BLaER1 (cell line): ENCODE results near the gene AKAP14.
A peak's percentile ranks its signal among the peaks of the same experiment; 100 is the strongest.

Experiments used
- H3K27ac ChIP-seq: shearing (Covaris generic); formaldehyde crosslinking; 2 replicates; pipeline ENCODE4 v1.8.1; 2022
- H3K27me3 ChIP-seq: shearing (Covaris generic); formaldehyde crosslinking; 2 replicates; pipeline ENCODE4 v1.8.1; 2022
- H3K36me3 ChIP-seq: shearing (Covaris generic); formaldehyde crosslinking; 2 replicates; pipeline ENCODE4 v1.8.1; 2022
- H3K4me1 ChIP-seq: shearing (Covaris generic); formaldehyde crosslinking; 2 replicates; pipeline ENCODE4 v1.8.1; 2022
- H3K4me2 ChIP-seq: shearing (Covaris generic); formaldehyde crosslinking; 2 replicates; pipeline ENCODE4 v1.8.1; 2022
- H3K4me3 ChIP-seq: shearing (Covaris generic); formaldehyde crosslinking; 2 replicates; pipeline ENCODE4 v1.8.1; 2022
- H3K9ac ChIP-seq: shearing (Covaris generic); formaldehyde crosslinking; 2 replicates; pipeline ENCODE4 v1.8.1; 2022
- H3K9me3 ChIP-seq: shearing (Covaris generic); formaldehyde crosslinking; 2 replicates; pipeline ENCODE4 v1.8.1; 2022
- H4K20me1 ChIP-seq: shearing (Covaris generic); formaldehyde crosslinking; 2 replicates; pipeline ENCODE4 v1.8.1; 2022
- Cebpa-rat ChIP-seq: shearing (Covaris generic); IDR thresholded peaks from 2 replicates; pipeline ENCODE4 v1.8.1; 2022

AKAP14 gene

GRCh38 chrX:119895843-119896326 lies at the start of gene AKAP14:
Gene AKAP14, plus strand, starts transcription at chrX:119895893. Its CDS starts 7,331 bp downstream, at chrX:119903224.
- Histone ChIP-seq H3K4me3 (no peak within 1 kb of the TSS), H3K9me3 (no peaks in the 10 kb centered on the region), H4K20me1 (no peaks in the 10 kb centered on the region), H3K4me2 (no peak within 1 kb of the TSS), H3K9ac (no peak within 1 kb of the TSS), H3K36me3 (no peaks in the 10 kb centered on the region), H3K27ac (no peak within 1 kb of the TSS), H3K27me3 (no peaks in the 10 kb centered on the region), H3K4me1 (no peaks in the 10 kb centered on the region)
- no peak for TF ChIP-seq Cebpa-rat

DNA sequence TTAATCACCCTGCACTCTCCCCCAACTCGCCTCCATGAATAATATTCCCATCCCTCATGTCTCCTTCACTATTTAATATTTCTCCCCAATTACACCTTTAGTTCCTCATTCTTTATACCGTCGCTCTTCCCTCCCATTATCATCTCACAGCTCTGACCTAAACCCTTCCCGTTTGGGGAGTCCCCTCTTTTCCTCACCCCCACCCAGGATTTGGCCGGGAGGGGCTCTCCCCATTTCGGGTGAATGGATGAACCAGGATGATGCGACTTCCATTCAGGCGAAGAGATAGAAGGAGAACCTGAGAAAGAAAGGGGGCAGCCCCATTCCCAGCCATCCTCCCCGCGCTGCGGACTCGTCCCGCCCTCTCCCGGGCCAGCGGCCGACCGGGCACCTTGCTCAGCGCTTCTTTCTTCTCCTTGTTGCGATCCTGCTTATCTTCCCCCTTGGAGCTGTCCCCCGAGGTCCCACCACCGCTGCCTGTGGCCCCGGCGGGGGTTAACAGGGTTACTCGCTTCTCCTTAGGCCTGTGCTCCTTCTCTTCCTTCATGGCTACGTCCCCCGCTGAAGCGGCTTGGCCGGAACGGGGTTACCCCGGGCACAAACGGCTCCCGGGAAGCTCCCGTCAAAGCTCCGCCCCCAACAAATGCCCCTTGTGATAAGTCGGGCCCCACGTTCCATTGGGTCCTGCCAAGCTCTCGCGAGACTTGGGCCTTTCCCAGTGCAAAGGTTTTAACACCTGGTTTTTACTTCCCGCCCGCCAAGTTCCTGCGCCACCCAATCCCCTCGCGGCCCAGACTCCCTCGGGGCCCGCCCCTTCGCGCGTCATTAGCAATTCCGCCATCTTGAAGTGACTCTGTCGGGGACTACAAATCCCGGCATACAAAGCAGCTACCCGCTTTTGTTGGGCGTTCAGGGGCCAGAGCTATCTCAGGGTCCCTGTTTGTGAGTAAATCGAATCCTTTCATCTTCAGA lies 43.0 kb upstream of the AKAP14 start, which contains the start of gene UPF3B:
Gene UPF3B, minus strand, starts transcription at position 582 of the 972 bp plus-strand sequence. Its CDS starts 35 bp downstream, at position 547.
- Histone ChIP-seq H3K4me2 (peak within 1 kb of the TSS; percentile 73), H3K9ac (peak within 1 kb of the TSS; percentile 88), H3K36me3 (peaks cover 22% of the 10 kb centered on the region), H4K20me1 (no peaks in the 10 kb centered on the region), H3K27ac (peak within 1 kb of the TSS; percentile 87), H3K4me3 (peak within 1 kb of the TSS; percentile 80), H3K9me3 (no peaks in the 10 kb centered on the region), H3K27me3 (no peaks in the 10 kb centered on the region), H3K4me1 (peaks cover 15% of the 10 kb centered on the region)
- TF ChIP-seq Cebpa-rat = no peak

DNA sequence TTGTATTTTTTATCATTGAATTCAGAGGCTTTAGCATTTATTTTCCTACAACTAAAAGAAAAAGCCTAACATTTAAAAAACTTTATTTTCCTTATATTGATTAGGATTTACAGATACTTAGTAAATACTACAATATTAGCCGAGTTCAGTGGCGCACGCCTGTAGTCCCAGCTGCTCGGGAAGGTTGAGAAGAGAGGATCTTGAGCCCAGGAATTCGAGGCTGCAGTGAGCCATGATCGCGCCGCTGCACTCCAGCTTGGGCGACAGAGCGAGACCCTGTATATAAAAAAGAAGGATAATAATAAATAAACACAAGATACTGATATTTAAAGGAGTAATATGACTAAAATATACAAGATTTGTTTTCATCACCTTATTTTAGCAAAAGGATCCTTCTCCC lies 42.2 kb upstream of the AKAP14 start:
- H3K9me3 ChIP-seq = no peaks in the 10 kb centered on the region
- peak overlapping the region; percentile 65 for H3K9ac ChIP-seq
- no peak for TF ChIP-seq Cebpa-rat
- H3K4me1 ChIP-seq = peaks cover 15% of the 10 kb centered on the region
- H3K4me2 ChIP-seq = peak overlapping the region; percentile 73
- H3K27ac ChIP-seq = no peak overlapping the region
- H3K4me3 ChIP-seq = peak overlapping the region; percentile 80
- no peaks in the 10 kb centered on the region for H4K20me1 ChIP-seq
- peaks cover 15% of the 10 kb centered on the region; the same call in 1 of the 2 replicates for H3K36me3 ChIP-seq
- H3K27me3 ChIP-seq = no peaks in the 10 kb centered on the region

GRCh38 chrX:119870626-119871131 lies 25.0 kb upstream of the AKAP14 start:
- peak overlapping the region; percentile 78 for H3K4me2 ChIP-seq
- H3K9ac ChIP-seq = peak overlapping the region; percentile 85
- peaks cover 9% of the 10 kb centered on the region for H3K36me3 ChIP-seq
- H4K20me1 ChIP-seq = peaks cover 39% of the 10 kb centered on the region
- H3K27me3 ChIP-seq = no peaks in the 10 kb centered on the region
- no peak for TF ChIP-seq Cebpa-rat
- H3K27ac ChIP-seq = peak overlapping the region; percentile 83
- H3K4me3 ChIP-seq = peak overlapping the region; percentile 73
- peaks cover 21% of the 10 kb centered on the region for H3K4me1 ChIP-seq
- H3K9me3 ChIP-seq = peaks cover 9% of the 10 kb centered on the region; the same call in 1 of the 2 replicates

- Histone ChIP-seq H4K20me1 (peaks cover 45% of the 10 kb centered on the region), H3K36me3 (peaks cover 13% of the 10 kb centered on the region), H3K4me3 (peak overlapping the region; percentile 73), H3K27me3 (no peaks in the 10 kb centered on the region), H3K27ac (peak overlapping the region; percentile 83), H3K9me3 (peaks cover 9% of the 10 kb centered on the region; the same call in 1 of the 2 replicates), H3K4me1 (peaks cover 21% of the 10 kb centered on the region), H3K9ac (peak overlapping the region; percentile 85), H3K4me2 (peak overlapping the region; percentile 78)
- no peak for TF ChIP-seq Cebpa-rat
Measured at GRCh38 chrX:119871245-119871598, 24.5 kb upstream of the AKAP14 start.

GRCh38 chrX:119871599-119872395 lies 23.9 kb upstream of the AKAP14 start, which contains the start of the genes NDUFA1 and RNF113A:
Gene NDUFA1, plus strand, starts transcription at chrX:119871832. Its CDS starts 80 bp downstream, at chrX:119871912.
Gene RNF113A, minus strand, starts transcription at chrX:119871733. Its CDS starts 120 bp downstream, at chrX:119871613.
- peak within 1 kb of the TSS; percentile 83 for H3K27ac ChIP-seq
- no peak for TF ChIP-seq Cebpa-rat

DNA sequence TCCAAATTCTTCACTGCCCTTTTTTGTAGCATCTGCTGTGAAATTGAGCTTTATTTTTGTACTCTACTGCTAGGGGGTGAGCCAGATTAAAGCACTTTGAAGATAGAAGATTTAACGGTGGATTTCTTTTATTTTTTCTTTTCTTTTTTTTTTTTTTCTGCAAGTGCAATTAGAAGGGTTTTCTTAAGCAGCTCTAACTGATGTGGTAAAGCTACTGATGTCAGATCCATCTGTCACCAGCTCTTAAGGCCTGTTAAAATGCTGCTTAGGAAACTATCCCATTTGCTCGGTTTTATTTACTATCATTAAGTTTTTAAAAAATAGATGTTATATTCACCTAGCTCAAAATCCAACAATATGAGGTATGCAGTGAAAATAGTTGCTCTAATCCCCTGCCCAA lies 17.0 kb upstream of the AKAP14 start:
- no peak overlapping the region for H3K27ac ChIP-seq

More at GRCh38 chrX:119871599-119872395, 23.9 kb upstream of the AKAP14 start, which contains the start of the genes NDUFA1 and RNF113A:
- Histone ChIP-seq H3K36me3 (peaks cover 14% of the 10 kb centered on the region), H4K20me1 (peaks cover 45% of the 10 kb centered on the region), H3K4me2 (peak within 1 kb of the TSS; percentile 78), H3K9me3 (peaks cover 9% of the 10 kb centered on the region; the same call in 1 of the 2 replicates), H3K9ac (peak within 1 kb of the TSS; percentile 85), H3K4me1 (peaks cover 21% of the 10 kb centered on the region), H3K4me3 (peak within 1 kb of the TSS; percentile 73), H3K27me3 (no peaks in the 10 kb centered on the region)

GRCh38 chrX:119880076-119880475 lies 15.6 kb upstream of the AKAP14 start:
- Histone ChIP-seq H3K27me3 (no peaks in the 10 kb centered on the region), H3K9me3 (no peaks in the 10 kb centered on the region), H3K27ac (no peak overlapping the region), H3K4me2 (no peak overlapping the region), H3K36me3 (peaks cover 27% of the 10 kb centered on the region), H4K20me1 (peaks cover 11% of the 10 kb centered on the region; the same call in 1 of the 2 replicates), H3K4me3 (no peak overlapping the region), H3K4me1 (peaks cover 13% of the 10 kb centered on the region), H3K9ac (no peak overlapping the region)
- TF ChIP-seq Cebpa-rat = no peak

More for the DNA sequence above, 17.0 kb upstream of the AKAP14 start:
- Histone ChIP-seq H3K4me2 (no peak overlapping the region), H3K4me3 (no peak overlapping the region), H3K4me1 (peaks cover 13% of the 10 kb centered on the region), H3K9ac (no peak overlapping the region), H3K27me3 (no peaks in the 10 kb centered on the region), H4K20me1 (peaks cover 23% of the 10 kb centered on the region), H3K9me3 (no peaks in the 10 kb centered on the region), H3K36me3 (peaks cover 30% of the 10 kb centered on the region)
- no peak for TF ChIP-seq Cebpa-rat
